KMS-11 (cell line): ENCODE results near the gene LDLRAD2.

ENCODE experiments used
- H2AFZ ChIP-seq: fragments of 200-600 bp; sonication (generic); 2 replicates; pipeline ENCODE4 v1.6.1; 2016; ENCODE audit warnings: antibody characterized with exemption, mixed run types, low read depth
- H3K27ac ChIP-seq: fragments of 200-600 bp; sonication (generic); 2 replicates; pipeline ENCODE4 v1.6.1; 2016; ENCODE audit warnings: mild to moderate bottlenecking, mixed run types
- H3K27me3 ChIP-seq: fragments of 200-600 bp; sonication (generic); 2 replicates; pipeline ENCODE4 v1.6.1; 2017; ENCODE audit warnings: mild to moderate bottlenecking, low read depth, mixed run types, moderate library complexity; ENCODE audit not compliant: insufficient read depth
- H3K36me3 ChIP-seq: fragments of 200-600 bp; sonication (generic); 2 replicates; pipeline ENCODE4 v1.6.1; 2017; ENCODE audit warnings: mild to moderate bottlenecking, mixed run types; ENCODE audit not compliant: insufficient read depth
- H3K4me1 ChIP-seq: fragments of 200-600 bp; sonication (generic); 2 replicates; pipeline ENCODE4 v1.6.1; 2016; ENCODE audit warnings: mild to moderate bottlenecking, low read depth, mixed run types; ENCODE audit not compliant: poor library complexity, severe bottlenecking
- H3K4me2 ChIP-seq: fragments of 200-600 bp; sonication (generic); 2 replicates; pipeline ENCODE4 v1.7.0; 2016; ENCODE audit warnings: mild to moderate bottlenecking, mixed run types
- H3K4me3 ChIP-seq: fragments of 200-600 bp; sonication (generic); IDR thresholded peaks from 2 replicates; pipeline ENCODE4 v1.6.1; 2017; ENCODE audit warnings: low read depth, low read length, mixed read lengths; ENCODE audit not compliant: insufficient read depth
- H3K79me2 ChIP-seq: fragments of 200-600 bp; sonication (generic); 2 replicates; pipeline ENCODE4 v1.6.1; 2016; ENCODE audit warnings: low read depth, mixed run types; ENCODE audit not compliant: insufficient read depth
- H3K9ac ChIP-seq: fragments of 200-600 bp; sonication (generic); 2 replicates; pipeline ENCODE4 v1.6.1; 2016; ENCODE audit warnings: mild to moderate bottlenecking, mixed run types
- H4K20me1 ChIP-seq: fragments of 200-600 bp; sonication (generic); 2 replicates; pipeline ENCODE4 v1.6.1; 2016; ENCODE audit warnings: mild to moderate bottlenecking, mixed run types; ENCODE audit not compliant: insufficient read depth
- CTCF ChIP-seq: fragments of 200-600 bp; sonication (generic); conservative IDR thresholded peaks from 2 replicates; pipeline ENCODE4 v1.6.1; 2017; ENCODE audit warnings: low read depth, mild to moderate bottlenecking, antibody characterized with exemption, low read length, moderate library complexity, mixed read lengths

The LDLRAD2 gene

DNA sequence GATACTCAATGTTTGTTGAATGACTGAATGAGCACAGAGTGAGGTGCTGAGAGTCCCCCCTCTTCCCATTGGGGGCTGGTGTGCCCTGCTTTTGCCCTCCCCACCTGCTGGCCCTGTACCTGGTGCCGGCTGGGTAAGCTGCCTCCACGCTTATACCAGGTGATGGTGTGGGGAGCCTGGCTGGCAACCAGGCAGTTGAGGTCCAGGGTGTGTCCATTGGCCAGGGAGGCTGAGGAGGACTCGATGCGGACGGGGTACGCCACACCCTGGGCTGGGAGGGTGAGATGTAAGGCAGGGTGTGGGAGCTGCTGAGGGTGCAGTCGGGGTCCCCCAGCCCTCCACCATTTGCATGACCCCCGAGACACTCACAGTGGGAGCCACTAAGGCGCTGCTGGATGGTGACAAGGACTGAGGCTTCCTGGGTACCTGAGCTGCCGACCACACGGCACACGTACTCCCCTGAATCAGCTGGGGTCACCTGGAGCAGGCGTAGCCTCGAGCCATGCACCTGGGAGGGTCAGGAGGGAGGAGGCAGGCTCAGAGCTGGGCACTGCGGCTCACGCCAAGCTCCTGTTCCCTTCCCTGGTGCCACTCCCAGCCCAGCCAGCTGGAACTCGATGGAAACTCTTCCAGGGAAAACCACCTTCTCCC is 36.6 kb downstream of the LDLRAD2 start:
- Histone ChIP-seq H3K4me1 (no peaks in the 10 kb centered on the region), H3K27ac (no peak overlapping the region), H3K9ac (no peak overlapping the region), H3K4me2 (no peak overlapping the region), H3K27me3 (no peaks in the 10 kb centered on the region), H3K79me2 (no peaks in the 10 kb centered on the region), H3K36me3 (no peaks in the 10 kb centered on the region), H4K20me1 (no peaks in the 10 kb centered on the region), H3K4me3 (no peak overlapping the region), H2AFZ (no peak overlapping the region)
- TF ChIP-seq CTCF: no peak

- Histone ChIP-seq H3K36me3 (no peaks in the 10 kb centered on the region), H3K9ac (no peak overlapping the region)
Observed at GRCh38 chr1:21849909-21850576, 38.0 kb downstream of the LDLRAD2 start.

GRCh38 chr1:21851430-21852250 is 39.6 kb downstream of the LDLRAD2 start:
- H3K9ac ChIP-seq: no peak overlapping the region

More at GRCh38 chr1:21849909-21850576, 38.0 kb downstream of the LDLRAD2 start:
- Histone ChIP-seq H3K4me2 (no peak overlapping the region), H3K27ac (no peak overlapping the region), H3K79me2 (no peaks in the 10 kb centered on the region), H4K20me1 (no peaks in the 10 kb centered on the region), H3K4me3 (no peak overlapping the region), H3K27me3 (no peaks in the 10 kb centered on the region), H3K4me1 (no peaks in the 10 kb centered on the region), H2AFZ (no peak overlapping the region)
- no peak for TF ChIP-seq CTCF

More at GRCh38 chr1:21851430-21852250, 39.6 kb downstream of the LDLRAD2 start:
- Histone ChIP-seq H2AFZ (no peak overlapping the region), H3K36me3 (no peaks in the 10 kb centered on the region), H4K20me1 (no peaks in the 10 kb centered on the region), H3K4me2 (no peak overlapping the region), H3K79me2 (no peaks in the 10 kb centered on the region), H3K27me3 (no peaks in the 10 kb centered on the region), H3K4me3 (no peak overlapping the region), H3K4me1 (no peaks in the 10 kb centered on the region), H3K27ac (no peak overlapping the region)
- no peak for TF ChIP-seq CTCF
